Activated T-helper 2 cell treated with anti-CD3 and anti-CD28 coated beads, Interferon-gamma antibody, Interleukin-2, Interleukin-4, amounts not matched to agents 10 μg/mL and 5 μg/mL and 100 μg/mL, durations not matched to agents 14 hours and 24 hours and 36 hours (primary cell): ENCODE results near the gene AXL. TPM values are rescaled to one million over a fixed set of nuclear protein-coding genes. Genes with fewer than 3 reads are reported as not detected.
"Not testable (repeated sequence)": the region's sequence is repeated elsewhere in the genome, so short reads cannot be mapped to it uniquely, and the experiment has no call there.

Experiments used
- DNase-seq: peaks from one replicate; pipeline ENCODE4 v3.0.0; 2021; ENCODE audit warnings: low spot score
- H3K27ac Mint-ChIP-seq: one replicate; pipeline ENCODE4 v1.8.0; 2021; ENCODE audit warnings: mixed read lengths
- H3K27me3 Mint-ChIP-seq: one replicate; pipeline ENCODE4 v1.8.0; 2021; ENCODE audit warnings: low read depth, mixed read lengths
- H3K36me3 Mint-ChIP-seq: one replicate; pipeline ENCODE4 v1.8.0; 2021; ENCODE audit warnings: low read depth, mixed read lengths
- H3K4me1 Mint-ChIP-seq: one replicate; pipeline ENCODE4 v1.8.0; 2021; ENCODE audit warnings: low read depth, mixed read lengths
- H3K4me3 Mint-ChIP-seq: one replicate; pipeline ENCODE4 v1.8.0; 2021; ENCODE audit warnings: low read depth, mild to moderate bottlenecking, moderate library complexity, mixed read lengths
- H3K9me3 Mint-ChIP-seq: one replicate; pipeline ENCODE4 v1.8.0; 2021; ENCODE audit warnings: mixed read lengths
- intact Hi-C: fragments of 100-400 bp; cut with micrococcal nuclease; formaldehyde crosslinking; loops from one replicate; pipeline ENCODE4 v1.15.1; 2023
- total RNA-seq: library from RNA; stranded (reverse); gene quantifications from 2 replicates; pipeline ENCODE4 v1.2.3, GENCODE V29; 2022

Gene AXL
- total RNA-seq, 1 donor from 2014 or later: 0.50 TPM

DNA sequence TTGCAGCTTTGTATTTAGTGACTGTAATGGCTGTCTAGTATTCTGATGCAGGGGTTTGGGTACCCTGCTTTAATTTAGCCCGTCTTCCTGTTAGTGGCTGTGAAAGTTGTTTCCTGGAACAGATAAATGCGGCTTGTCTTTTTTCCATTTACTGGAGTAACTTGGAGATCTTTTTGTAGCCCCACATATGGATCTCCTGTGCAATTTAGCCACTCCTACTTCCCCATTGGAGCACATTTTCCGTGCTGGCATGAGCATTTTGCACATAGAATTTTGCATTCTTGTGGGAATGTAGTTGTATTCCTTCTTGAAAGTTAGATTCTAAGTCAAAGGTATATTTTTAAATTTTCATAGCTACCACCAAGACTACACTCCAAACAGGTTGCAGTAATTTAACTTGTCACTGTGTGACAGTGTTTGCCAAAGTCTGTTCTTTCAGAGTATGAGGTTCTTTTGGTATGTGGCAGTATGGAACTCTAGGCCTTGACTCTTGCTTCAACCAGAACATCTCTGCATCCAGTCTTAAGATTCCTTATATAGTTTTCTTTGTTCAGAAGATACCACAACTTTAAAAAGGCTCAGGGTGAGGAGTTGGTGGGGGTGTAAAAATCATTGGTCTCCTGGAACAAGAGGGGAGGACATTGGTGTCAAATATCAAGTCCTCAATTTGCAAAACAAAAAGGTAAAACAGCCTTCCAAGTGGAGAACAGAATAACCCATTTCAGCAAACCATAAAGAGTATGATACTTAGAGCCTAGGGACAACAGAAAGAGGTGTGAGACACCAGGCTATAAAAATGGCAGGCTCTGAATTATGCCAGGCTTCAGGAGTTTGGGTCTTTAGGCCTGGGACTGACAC is 69.9 kb downstream of the AXL start:
- Mint-ChIP-seq H3K27me3 (no peaks in the 10 kb centered on the region), H3K27ac (no peak overlapping the region), H3K4me3 (no peak overlapping the region), H3K9me3 (no peaks in the 10 kb centered on the region), H3K36me3 (peaks cover 82% of the 10 kb centered on the region), H3K4me1 (peaks cover 2% of the 10 kb centered on the region)
- DNase-seq: no peak
- intact Hi-C loops: no loop called here

DNA sequence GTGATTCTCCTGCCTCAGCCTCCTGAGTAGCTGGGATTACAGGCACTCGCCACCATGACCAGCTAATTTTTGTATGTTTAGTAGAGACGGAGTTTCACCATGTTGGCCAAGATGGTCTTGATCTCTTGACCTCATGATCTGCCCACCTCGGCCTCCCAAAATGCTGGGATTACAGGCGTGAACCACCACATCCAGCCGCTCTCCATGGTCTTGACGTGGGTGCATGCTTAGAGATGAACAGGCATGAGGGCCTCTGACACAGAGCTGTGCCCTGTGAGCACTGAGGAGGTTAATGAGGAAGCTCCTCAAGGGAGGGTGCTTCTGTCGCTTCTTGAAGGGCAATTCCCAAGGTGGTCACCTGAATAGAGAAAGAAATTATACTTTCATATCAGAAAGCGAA is 70.8 kb downstream of the AXL start:
- H3K9me3 Mint-ChIP-seq, H3K4me1 Mint-ChIP-seq, H3K27me3 Mint-ChIP-seq, intact Hi-C loops, DNase-seq, H3K4me3 Mint-ChIP-seq, H3K27ac Mint-ChIP-seq: not testable (repeated sequence)
- H3K36me3 Mint-ChIP-seq: peaks cover 86% of the 10 kb centered on the region

DNA sequence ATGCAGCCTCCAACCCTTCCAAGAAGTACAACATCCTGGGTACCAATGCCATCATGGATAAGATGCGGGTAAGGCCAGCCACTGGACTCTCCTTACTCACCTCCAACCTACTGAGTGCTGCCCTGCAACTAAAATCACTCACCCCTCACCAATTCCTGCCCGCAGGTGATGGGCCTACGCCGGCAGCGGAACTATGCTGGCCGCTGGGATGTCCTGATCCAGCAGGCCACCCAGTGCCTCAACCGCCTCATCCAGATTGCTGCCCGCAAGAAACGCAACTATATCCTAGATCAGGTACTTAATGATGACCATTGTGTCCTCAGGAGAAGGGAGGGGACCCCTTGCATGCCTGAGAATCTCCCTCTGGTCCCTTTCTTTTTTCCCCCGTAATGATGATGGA is 75.4 kb downstream of the AXL start:
- Mint-ChIP-seq H3K4me3 (no peak overlapping the region), H3K36me3 (peaks cover 88% of the 10 kb centered on the region), H3K27me3 (no peaks in the 10 kb centered on the region), H3K4me1 (peaks cover 41% of the 10 kb centered on the region), H3K27ac (no peak overlapping the region), H3K9me3 (no peaks in the 10 kb centered on the region)
- DNase-seq: no peak
- intact Hi-C loops: no loop called here

DNA sequence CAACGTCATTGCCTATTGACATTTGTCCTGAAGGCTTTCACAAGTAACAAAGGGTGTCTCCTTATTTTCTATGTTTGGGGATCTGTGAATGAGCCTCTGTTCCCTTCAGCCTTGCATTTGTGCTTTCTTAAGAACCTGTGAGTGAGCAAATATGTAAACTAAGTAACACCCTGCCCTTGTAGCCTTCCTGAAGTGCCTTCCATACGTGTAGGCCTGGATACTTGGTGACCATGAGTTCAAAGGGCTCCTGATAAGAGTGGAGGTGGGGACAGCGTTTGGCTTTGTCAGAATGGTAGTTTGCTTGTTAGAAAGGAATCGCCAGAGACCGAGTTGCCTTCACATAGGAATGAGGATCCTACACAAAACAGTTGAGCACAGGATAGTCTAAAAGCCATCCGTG is 76.5 kb downstream of the AXL start:
- H3K27ac Mint-ChIP-seq: peak overlapping the region; percentile 51
- no peak overlapping the region for H3K4me3 Mint-ChIP-seq
- peaks cover 52% of the 10 kb centered on the region for H3K4me1 Mint-ChIP-seq
- no peaks in the 10 kb centered on the region for H3K27me3 Mint-ChIP-seq
- DNase-seq: no peak
- H3K36me3 Mint-ChIP-seq: peaks cover 89% of the 10 kb centered on the region
- no peaks in the 10 kb centered on the region for H3K9me3 Mint-ChIP-seq
- intact Hi-C loops: no loop called here

DNA sequence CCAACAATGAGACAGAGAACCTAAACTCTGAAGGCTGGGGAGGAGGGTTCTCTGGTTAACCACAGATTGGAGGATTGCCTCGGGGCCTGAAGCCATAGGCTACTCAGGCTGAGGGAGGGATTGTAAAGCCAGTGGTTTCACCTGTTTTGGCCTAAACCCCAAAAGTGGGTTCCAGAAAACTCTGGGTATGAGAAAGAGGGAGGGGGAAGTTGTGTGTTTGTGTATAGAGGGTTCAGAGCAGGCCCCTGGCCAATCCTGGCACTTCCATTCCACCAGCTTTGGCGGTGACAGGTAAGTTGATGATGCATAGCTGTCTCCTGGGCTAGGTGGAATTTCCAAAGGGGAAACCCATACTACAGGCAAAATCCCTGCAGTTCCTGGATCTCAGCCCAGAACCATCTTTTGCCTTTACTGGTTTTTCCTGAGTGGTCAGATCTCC is 77.4 kb downstream of the AXL start:
- Mint-ChIP-seq H3K27ac (peak overlapping the region; percentile 72), H3K36me3 (peaks cover 90% of the 10 kb centered on the region), H3K4me3 (no peak overlapping the region), H3K9me3 (no peaks in the 10 kb centered on the region), H3K4me1 (peaks cover 61% of the 10 kb centered on the region), H3K27me3 (no peaks in the 10 kb centered on the region)
- intact Hi-C loops: no loop called here
- DNase-seq: no peak

DNA sequence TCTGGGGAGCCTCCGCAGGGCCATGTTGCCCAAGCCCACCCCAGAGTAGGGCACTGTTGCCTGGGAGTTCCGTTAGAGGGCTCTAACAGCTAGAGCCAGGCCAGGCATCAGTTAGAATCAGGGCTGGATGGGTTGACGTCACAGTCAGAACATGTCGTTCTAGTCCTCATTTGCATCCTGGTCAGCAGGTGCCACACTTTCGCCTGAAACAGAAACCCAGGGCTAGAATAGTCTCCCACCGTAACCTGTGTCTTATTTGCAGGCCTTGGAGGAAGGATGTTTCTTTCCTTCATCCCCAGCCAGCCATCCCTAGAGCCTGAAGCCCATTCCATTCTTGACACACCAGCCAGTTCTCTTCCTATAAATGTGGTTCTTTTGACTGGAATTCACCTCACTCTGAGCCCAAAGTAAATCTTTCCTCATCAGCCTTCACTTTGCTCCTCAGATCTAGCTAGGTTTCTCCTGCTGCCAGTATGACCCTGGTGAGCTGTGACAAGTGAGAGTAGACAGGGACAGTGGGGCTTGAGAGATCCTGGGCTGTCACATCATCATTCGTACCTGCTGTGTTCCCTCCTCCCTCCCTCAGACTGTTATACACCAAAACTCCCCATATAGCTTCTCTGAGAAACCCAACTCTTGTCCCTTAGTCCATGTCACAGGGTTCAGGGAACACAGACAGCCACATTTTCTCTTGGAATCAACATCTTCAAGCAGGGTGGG is 78.8 kb downstream of the AXL start:
- peak overlapping the region; percentile 69 for H3K27ac Mint-ChIP-seq
- no peaks in the 10 kb centered on the region for H3K27me3 Mint-ChIP-seq
- no peaks in the 10 kb centered on the region for H3K9me3 Mint-ChIP-seq
- intact Hi-C loops: no loop called here
- H3K4me3 Mint-ChIP-seq: no peak overlapping the region
- peaks cover 71% of the 10 kb centered on the region for H3K4me1 Mint-ChIP-seq
- no peak for DNase-seq
- peaks cover 89% of the 10 kb centered on the region for H3K36me3 Mint-ChIP-seq

DNA sequence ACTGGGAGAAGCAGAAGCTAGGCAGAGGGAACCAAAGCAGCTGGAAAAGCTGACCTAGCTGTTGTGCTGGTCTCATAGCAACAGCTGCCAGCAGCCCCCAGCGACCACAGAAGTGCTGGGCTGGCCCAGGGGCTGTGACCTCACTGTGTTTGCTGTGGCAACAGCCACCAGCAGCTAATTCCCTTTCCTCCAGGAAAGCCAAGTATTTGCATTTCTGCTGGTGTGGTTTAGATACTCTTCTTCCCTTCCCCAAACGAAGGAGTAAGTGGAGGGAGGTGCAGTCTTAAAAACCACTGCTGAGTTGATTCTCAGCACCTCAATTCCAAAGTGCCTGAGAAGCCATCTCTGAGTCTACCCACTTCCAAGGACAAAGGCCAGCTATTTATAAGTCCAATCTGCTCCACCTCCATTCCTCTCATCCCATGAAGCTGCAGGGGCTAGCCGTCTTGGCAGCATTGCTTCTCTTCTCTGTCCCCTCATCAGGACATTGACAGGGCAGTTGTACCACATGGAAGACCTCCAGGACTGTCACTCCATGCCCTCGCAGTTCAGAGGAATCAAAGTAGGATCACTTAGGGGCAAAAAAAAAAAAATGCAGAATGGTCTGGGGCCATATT is 79.4 kb downstream of the AXL start:
- DNase-seq: no peak
- no peaks in the 10 kb centered on the region for H3K9me3 Mint-ChIP-seq
- intact Hi-C loops: no loop called here
- H3K36me3 Mint-ChIP-seq: peaks cover 92% of the 10 kb centered on the region
- H3K4me3 Mint-ChIP-seq: no peak overlapping the region
- peaks cover 76% of the 10 kb centered on the region for H3K4me1 Mint-ChIP-seq
- H3K27me3 Mint-ChIP-seq: no peaks in the 10 kb centered on the region
- peak overlapping the region; percentile 69 for H3K27ac Mint-ChIP-seq

DNA sequence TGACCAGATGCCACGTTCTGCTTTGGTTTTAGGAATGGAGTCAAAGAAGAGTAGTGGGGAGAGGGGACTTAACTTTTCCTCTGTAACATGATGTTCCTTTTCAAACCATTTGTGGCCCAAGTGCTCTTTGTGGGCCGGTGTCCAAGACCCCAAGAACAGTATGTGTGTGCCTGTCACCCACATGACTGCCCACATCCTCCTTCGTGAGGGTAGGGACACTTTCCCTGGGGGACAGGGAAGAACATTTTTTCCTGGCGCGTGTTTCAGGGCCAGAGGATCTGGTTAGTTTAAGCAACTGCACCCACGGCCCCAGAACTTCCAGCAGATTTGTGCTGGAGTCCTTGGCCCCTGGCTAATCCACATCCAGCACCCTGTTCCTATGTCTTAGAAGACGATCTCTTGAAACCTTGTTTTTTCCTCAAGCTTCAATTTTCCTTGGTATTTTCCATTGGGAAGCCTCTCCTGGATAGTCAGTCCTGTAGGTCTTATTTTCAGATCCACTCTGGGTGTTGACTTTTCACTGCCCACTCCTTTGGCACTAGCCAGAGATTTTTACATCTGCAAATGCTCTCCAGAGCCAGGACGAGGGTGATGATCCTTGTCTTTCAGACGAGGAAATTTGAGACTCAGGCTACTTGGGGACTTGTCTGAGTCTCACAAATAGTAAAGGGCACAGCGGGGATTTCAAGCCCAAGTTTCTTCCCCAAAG is 80.2 kb downstream of the AXL start:
- peaks cover 92% of the 10 kb centered on the region for H3K36me3 Mint-ChIP-seq
- no peaks in the 10 kb centered on the region for H3K27me3 Mint-ChIP-seq
- H3K27ac Mint-ChIP-seq: peak overlapping the region; percentile 33
- peaks cover 83% of the 10 kb centered on the region for H3K4me1 Mint-ChIP-seq
- intact Hi-C loops: no loop called here
- DNase-seq: no peak
- no peaks in the 10 kb centered on the region for H3K9me3 Mint-ChIP-seq
- H3K4me3 Mint-ChIP-seq: no peak overlapping the region

DNA sequence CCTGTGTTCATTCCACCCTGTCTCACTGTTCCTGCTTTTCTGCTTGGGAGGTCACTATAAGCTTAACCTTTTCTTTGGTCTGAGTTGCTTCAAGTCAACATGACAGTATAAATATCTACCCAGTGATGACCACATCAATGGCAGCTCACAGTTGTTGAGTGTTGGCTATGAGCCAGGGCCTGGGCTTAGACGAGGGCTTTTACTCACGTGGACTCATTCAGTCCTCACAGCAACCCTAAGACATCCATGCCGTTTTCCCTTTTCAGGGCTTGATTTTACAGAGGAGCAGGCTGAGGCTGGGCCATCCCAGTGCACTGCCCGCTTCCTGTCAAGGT is 80.7 kb downstream of the AXL start:
- Mint-ChIP-seq H3K9me3 (no peaks in the 10 kb centered on the region), H3K27ac (peak overlapping the region; percentile 33), H3K4me3 (no peak overlapping the region), H3K36me3 (peaks cover 92% of the 10 kb centered on the region), H3K27me3 (no peaks in the 10 kb centered on the region), H3K4me1 (peaks cover 83% of the 10 kb centered on the region)
- intact Hi-C loops: no loop called here
- no peak for DNase-seq

DNA sequence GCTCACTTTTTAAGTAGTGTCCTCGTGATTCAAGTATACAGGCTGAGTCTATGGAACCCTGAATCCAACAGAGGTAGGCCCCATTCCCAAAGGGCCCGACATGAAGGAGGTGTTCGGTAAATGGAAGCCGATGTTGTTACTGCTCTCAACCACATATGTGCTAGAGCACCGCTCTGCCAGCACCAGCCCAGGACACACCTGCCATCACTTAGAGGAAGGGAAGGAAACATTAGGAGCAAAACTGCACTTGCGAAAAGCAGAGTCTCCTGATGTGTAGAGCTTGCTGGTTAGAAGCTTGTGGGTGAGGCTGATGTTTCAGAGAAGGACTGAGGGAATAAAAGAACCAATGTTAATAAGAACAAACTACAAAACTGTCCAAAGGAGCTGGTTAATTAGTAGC is 81.5 kb downstream of the AXL start:
- H3K27ac Mint-ChIP-seq: peak overlapping the region; percentile 66
- peaks cover 86% of the 10 kb centered on the region for H3K4me1 Mint-ChIP-seq
- intact Hi-C loops: no loop called here
- H3K4me3 Mint-ChIP-seq: no peak overlapping the region
- H3K27me3 Mint-ChIP-seq: no peaks in the 10 kb centered on the region
- H3K36me3 Mint-ChIP-seq: peaks cover 92% of the 10 kb centered on the region
- DNase-seq: no peak
- no peaks in the 10 kb centered on the region for H3K9me3 Mint-ChIP-seq

DNA sequence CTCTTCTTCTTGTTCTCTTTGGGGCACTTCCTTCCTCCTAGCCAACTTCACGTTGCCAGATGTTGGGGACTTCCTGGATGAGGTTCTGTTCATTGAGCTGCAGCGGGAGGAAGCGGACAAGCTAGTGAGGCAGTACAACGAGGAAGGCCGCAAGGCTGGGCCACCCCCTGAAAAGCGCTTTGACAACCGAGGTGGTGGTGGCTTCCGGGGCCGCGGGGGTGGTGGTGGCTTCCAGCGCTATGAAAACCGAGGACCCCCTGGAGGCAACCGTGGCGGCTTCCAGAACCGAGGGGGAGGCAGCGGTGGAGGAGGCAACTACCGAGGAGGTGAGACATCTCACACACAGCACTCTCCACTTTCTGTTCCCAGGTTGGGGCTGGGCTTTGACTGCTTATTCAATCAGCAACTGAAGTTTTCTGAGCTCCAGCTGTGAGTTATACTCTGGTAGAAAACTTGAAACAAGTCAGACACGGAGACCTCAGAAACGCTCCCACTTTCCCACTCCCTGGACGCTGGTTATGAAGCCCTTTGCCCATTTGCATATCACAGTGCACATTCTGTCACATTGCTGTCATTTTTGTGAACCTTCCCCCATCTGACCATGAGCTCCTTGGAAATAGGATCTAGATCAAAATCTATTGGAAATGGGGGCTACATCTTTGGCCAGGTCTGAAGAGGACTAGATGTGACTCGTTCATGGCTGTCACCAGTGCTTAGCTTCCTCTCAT is 83.8 kb downstream of the AXL start:
- Mint-ChIP-seq H3K4me1 (peaks cover 86% of the 10 kb centered on the region), H3K9me3 (no peaks in the 10 kb centered on the region), H3K36me3 (peaks cover 93% of the 10 kb centered on the region), H3K27me3 (no peaks in the 10 kb centered on the region), H3K27ac (peak overlapping the region; percentile 98), H3K4me3 (peak overlapping the region; percentile 78)
- DNase-seq: peak; percentile 49
- intact Hi-C loops: loop anchor here (1.0 kb wide), 1 partner anchor 38 kb away; the partner anchor contains the start of gene HNRNPUL1

DNA sequence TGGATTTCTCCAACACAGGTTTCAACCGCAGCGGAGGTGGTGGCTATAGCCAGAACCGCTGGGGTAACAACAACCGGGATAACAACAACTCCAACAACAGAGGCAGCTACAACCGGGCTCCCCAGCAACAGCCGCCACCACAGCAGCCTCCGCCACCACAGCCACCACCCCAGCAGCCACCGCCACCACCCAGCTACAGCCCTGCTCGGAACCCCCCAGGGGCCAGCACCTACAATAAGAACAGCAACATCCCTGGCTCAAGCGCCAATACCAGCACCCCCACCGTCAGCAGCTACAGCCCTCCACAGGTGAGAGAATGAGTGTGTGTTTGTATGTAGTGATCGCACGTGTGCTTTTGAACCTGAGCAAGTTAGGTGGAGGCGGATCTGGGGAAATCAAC is 84.9 kb downstream of the AXL start:
- Mint-ChIP-seq H3K4me3 (peak overlapping the region; percentile 66), H3K27me3 (no peaks in the 10 kb centered on the region), H3K4me1 (peaks cover 86% of the 10 kb centered on the region), H3K27ac (peak overlapping the region; percentile 80), H3K36me3 (peaks cover 88% of the 10 kb centered on the region), H3K9me3 (no peaks in the 10 kb centered on the region)
- no peak for DNase-seq
- intact Hi-C loops: no loop called here
